Breast epithelium (tissue), 3 donors: ENCODE measurements around the gene ADORA2B.

Experiments used
- CTCF ChIP-seq, 3 donors: fragments of 450-650 bp; IDR thresholded peaks; one replicate each; pipeline ENCODE4 v1.5.1; 2016 to 2017; ENCODE audit warnings: antibody characterized with exemption in 3 of 3, mild to moderate bottlenecking in 3 of 3, moderate library complexity in 3 of 3
- POLR2A ChIP-seq: fragments of 450-650 bp; IDR thresholded peaks from one replicate; pipeline ENCODE4 v1.6.1; 2016; ENCODE audit warnings: antibody characterized with exemption, mild to moderate bottlenecking, moderate library complexity

- TF ChIP-seq CTCF (IDR thresholded peaks at IDR 0.05) (no peak), POLR2A (no peak)
Measured at GRCh38 chr17:15971882-15972281, 27.0 kb downstream of the ADORA2B start.
